GM18909 (cell line): ENCODE results near the gene HDAC7.

ENCODE experiments used
- ATAC-seq: cut with Tn5 transposase; IDR thresholded peaks from one replicate; pipeline ENCODE4 v1.9.1; 2021; ENCODE audit warnings: mild to moderate bottlenecking; ENCODE audit not compliant: unreplicated experiment, poor library complexity

Gene HDAC7

DNA sequence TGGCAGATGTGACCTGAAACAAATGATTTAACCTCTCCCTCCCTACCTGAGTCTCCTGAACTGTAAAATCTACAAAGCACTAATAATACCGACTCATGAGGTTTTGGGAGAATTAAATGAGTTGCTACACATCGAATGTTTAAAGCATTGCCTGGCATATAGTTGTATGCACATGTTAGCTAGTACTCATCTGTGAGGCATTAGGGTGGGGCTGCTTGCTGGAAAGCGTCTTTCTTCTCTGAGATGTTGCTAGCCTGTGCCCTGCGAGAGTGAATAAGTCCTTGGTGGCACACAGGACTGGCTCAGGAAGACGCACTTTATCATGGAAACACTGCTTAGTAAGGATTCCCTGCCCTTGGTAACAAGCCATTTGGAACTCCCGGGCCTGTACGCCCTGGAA, 67.2 kb downstream of the HDAC7 start:
- no peak for ATAC-seq

DNA sequence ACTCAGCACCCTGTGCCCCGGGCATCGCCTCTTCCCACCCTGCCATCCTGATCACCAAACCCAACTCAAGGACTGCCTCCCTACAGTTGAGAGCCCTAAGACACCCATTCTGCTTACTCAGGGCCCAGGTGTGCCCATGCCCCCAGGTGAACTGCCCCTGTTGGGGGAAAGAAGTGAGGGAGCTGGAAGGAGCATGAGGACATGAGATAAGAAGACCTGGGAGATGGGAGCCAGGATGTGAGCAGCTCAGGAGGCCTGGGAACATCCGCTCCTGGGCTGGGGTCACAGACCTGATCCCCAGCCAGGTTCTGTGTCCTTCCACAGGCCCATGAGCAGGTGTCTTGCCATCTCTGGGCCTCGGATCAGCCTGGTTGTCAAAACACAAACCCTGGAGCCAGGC, 67.6 kb downstream of the HDAC7 start:
- no peak for ATAC-seq

DNA sequence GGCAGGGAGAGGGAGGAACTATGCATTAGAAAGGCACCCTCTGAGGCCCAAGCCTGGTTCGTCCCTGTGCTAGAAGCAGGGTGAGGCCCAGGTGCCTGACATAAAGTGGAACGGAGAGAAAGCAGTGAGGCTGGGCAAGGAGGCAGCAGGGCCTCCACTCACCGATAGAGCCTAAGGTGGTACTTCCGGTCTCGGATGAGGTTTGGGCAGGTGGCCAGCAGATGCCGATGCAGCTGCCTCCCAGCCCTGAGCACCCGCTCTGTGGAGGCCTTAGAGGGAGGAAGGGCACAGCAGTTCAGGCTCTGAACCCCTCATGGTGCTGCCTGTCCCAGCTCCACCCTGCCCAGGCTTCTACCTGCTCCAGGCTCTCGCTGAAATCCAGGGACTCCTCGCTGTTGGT, 68.1 kb downstream of the HDAC7 start:
- no peak for ATAC-seq

DNA sequence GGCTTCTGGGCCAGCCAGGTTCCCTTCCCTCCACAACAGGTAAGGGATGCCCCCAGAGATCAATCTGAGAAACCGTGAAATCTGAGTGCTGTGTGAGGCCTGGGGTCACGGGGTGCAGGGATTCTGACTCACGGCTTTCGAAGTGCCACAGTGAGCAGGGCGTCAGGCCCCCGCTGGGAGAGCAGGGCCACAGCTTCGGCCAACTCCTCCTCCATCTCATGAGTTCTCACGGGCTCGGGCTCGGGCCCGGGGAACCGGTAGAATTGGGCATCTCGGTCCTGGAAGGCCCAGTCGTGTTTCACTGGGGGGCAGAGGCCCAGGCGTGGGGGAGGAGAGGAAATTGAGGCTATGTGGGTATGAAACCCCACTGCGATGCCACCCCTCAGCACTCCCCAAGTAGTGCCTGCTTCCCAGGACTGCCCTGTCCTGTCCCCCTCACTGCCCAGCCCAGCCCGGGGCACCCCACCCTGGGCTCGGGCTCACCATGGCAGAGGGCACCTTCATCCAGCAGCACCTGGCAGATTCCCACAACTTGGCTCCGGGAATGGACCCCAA, 68.7 kb downstream of the HDAC7 start:
- ATAC-seq: no peak

DNA sequence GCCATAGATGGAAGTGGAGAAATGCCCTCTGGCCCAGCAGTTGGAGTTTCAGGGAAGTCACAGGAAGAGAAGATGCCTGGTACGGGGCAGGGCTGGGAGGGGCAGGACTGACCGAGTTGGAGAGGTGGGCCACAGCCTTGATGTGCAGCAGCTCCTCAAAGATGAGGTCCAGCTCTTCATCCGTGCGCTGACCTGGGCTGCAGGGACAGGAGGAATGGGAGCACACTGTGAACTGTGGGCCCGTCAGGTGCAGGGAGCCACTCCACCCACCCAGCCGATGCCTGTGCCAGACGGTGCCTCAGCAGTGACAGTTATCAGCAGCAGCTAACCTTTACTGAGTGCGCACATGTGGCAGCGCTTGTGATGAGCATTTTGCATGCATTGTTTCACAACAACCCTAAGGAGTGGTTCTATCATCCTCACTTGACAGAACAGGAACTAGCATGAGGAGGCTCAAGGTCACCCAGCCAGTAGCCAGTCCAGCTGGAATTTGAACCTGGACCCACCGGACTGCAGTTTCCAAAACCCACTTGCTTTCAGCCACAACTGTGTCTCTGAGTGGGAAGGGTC, 69.4 kb downstream of the HDAC7 start:
- ATAC-seq: no peak

DNA sequence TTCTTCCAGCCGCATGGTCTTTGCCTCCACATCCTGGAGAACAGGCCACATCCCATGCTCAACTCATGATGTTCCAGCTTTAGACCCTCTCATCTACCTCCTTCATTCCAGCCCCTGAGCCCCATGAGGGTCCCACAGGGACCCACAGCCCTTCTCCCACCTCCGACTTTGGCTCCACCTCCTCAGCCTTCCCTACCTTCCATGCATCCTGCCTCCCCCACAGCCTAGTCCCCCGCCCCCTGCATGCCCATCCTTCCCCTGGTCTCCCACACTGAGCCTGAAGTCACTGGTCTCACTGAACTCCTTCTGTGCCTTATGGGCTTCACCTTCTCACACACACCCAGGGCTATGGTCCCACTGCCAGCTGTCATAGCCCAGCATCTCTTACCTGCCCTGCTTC, 70.8 kb downstream of the HDAC7 start:
- ATAC-seq: no peak

DNA sequence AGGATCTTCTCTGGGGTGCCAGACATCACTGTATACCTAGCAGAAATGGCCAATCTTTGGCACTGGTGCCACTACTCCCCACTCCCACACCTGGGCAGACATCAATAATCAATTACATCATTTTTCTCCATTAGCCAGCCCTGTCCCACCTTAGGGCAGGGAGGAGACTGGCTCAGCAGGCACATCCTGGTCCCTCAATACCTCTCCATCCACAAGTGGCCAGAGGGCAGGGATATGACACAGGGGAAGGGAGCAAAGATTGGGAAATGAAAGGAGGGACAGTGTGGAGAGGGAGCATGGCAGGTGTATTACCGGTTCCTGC, 71.2 kb downstream of the HDAC7 start:
- ATAC-seq: no peak

DNA sequence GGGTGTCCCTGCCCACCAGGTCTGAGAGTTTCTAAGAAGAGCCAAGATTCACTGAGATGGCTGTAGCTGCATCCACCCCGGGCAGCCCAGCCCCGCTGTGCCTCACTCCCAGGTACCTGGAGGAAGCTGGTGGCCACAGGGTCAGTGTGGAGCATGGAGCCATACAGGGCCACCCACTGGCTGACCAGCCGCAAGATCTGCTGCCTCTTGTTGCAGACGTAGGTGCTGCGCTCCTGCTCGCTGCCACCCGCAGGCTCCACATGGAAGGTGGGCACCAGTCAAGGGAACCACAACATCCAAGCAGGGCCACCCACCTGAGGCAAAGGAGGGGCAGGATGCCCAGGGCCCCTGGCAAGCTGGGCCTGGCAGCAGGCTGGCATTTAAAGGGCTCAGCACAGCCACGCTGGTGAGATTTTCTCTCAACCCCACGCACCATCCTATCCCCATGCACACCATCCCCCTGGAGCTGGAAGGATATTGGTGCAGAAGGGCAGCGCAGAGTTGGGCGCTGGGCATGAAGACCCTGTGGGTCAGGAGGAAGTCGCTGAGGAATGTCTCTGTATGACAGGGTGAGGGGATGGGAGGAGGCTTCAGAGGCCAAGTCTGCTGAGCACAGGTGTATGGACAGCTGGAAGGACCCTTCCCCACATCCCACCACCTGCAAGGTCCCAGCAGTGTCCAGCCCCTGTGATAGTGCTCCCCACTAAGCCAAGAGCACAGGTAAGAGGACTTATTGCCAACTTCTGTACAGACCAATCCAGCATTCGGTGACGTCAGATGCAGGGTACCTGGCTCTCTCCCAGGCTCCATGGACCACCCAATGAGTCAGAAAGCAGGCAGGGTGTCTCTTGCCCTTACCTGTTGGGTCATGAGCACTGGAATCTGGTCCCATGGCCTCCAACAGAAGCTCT, 71.9 kb downstream of the HDAC7 start:
- no peak for ATAC-seq

DNA sequence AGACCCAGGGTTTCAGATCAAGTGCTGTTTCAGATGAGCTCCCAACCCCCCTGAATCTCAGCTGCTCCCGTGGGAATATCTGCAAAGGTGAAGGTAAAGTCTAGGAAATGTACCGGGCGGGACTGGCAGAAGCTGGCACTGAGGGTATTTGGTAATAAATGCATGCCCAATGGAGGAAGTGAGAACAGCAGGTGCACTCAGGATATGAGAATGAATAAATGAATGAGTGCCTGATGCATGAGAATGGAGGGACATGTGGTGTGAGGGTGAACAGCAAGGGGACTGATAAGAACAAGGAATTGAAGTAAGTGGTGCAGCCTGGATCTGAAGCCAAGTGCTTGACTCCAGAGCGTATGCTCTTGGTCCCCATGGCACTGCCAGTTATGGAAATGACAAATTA, 72.6 kb downstream of the HDAC7 start:
- ATAC-seq: peak; percentile 52

DNA sequence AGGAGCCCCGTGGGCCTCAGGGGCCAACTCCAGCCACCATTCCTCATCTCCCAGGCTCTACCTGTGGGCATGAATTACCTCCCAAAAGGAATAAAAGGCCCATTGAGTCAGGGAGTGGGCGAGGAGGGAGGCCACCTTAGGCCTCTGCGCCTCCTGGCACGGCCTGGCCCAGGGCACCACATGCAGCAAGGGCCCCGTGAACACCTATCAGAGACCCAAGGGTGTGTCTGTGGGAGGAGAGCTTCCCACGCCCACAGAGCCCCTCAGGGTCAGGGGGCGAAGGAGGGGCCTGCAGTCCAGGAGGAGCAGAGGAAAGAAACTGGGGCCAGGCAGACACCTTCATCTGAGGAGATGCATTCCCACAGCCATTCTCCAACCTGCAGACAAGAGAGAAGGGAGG, 73.2 kb downstream of the HDAC7 start:
- ATAC-seq: no peak

DNA sequence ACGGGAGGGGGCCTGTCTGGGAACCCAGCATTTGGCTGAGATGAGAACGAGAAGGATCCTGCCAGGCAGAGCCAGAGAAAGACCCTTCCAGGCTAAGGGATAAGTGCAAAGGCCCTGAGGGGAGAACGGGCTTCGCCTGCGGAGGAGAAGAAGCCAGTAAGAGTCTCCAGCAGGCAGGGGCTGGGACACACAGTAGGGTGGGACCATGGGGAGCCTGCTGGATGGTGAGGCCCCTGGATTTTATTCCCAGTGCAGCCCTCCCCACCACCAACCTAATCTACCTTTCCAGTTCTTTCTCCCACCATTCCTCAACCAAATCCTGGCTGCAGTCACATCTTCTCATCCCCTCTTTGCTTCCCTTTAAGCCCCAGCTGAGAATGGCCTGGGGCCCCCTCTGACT, 73.6 kb downstream of the HDAC7 start:
- no peak for ATAC-seq

DNA sequence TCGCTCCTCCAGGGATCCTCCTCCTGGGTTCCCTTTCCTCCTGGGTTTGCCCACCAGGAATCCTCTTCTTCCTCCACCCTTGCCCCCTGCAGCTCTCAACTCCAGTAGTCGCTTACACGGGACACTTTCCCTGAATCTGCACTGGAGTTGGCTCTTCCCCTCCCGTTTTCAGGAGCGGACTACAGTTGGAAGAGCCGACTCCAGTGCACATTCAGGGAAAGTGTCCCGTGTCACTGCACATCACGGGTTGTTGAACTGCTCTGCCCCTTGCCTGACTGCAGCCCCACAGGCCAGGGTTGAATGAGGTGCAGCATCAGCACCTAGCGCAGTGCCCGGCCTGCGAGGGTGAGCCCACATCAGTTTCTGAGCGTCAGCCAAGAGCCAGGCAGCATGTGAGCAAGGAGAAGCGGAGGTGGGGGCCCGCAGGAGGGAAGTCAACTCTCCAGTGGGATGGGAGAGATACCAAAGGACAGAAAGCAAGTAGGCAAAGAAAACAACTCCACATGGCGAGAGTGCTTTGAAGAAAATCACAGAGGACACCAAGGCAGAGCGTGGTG, 74.1 kb downstream of the HDAC7 start:
- ATAC-seq: no peak

DNA sequence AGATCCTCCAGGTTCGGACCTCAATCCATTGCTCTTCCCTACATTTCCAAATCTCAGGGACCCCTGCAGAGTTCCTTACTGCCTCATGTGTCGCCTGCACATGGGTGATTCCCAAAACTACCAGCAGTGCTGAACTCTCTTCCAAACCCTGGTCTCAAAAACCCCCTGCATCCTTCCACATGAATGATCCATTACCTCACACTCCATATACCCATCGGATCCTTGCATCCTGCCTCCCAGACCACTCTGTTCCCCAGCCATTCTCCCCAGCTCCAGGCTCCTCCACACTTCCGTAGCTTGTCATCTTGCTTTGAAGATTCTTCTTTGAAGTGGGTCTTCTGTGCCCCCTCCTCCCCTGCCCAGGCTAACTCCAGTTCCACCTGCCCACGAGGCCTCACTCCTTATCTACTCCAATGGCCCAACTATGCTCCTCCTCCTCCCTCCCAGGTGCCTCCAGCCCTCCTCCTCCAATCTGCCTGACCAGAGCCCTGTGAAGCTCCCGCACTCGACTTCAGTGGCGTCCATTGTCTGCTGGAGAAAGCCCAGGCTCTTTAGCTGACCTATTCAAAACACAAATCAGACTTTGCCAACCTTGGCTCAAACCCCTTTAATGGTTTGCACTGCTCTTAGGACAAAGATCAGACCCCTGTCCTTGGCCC, 74.8 kb downstream of the HDAC7 start:
- ATAC-seq: no peak

DNA sequence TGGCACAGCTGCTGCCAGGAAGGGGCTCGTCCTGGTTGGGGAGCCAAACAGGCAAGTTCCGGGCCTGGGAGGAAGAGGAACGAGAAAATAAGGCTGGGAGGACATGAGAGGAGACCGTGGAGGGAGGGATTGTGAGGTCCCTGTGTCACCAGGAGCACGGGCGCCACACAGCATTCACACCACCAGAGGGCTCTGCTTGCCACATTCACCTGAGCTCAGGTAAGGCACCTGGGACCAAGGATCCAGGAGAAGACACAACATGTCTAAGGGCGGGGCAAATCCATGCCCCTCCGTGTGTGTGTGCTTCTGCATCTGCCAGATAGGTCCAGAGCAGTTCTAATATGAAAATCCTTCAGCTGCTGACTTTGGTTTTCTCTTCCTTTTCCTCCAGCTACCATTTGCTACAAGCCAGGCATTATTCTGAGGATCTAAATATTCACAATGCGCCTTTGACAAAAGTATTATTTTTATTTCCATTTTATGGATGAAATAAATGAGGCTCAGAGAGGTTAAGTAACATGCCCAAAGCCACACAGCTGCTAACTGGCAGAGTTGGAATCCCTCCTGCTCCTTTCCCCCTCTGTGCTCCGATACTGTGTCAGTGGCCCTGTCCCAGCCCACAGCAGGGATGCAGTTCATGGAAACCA, 75.6 kb downstream of the HDAC7 start:
- no peak for ATAC-seq

DNA sequence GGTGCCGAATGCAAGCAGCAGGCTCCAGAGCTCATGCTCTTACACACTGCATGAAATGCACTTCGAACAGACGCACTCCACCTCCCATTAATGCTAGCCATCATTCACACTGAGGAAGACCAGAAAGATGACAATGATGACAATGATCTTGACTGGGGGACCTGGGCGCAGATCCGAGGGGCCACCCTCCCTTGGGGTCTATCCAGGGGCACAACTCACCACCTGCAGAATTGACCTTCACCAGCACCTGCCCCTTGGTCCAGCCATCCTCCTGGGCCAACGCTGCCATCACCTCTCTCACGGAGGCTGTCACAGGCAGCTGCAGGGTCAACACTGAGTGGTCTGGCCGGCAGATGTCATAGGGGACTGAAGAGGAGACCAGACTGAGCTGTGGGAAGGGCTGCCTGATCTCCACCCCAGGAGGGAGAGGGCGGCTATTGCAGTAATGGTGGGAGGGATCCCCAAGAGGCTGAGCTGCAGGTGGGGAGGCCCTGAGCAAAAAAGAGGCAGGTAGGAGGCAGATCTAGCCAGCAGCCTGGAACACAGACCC, 76.3 kb downstream of the HDAC7 start:
- no peak for ATAC-seq

DNA sequence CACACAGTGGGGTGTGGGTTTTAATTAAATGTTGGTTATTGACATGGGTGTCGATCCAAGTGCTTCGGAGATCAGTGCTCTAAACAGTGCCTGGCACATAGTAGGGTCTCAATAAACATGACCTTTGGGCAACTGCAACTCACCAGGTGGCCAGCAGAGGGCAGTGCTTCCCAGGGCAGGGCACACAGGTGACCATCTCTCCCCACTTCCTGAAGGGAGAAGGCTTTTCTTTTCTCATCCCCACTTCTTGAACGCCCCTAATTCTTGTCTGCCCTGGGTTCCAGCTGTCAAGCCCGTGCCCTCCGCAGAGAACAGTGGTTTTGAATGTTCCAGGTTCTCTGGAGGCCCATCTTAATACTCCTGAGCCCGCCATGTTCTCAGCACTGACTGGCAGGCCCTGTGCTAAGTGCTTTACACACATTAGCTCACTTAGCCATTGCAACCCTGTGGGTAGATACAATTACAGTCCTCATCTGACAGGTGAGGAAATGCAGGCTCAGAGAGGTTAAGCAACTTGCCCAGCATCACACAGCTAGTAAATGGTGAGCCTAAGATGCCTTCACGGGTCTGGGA, 77.4 kb downstream of the HDAC7 start:
- no peak for ATAC-seq

DNA sequence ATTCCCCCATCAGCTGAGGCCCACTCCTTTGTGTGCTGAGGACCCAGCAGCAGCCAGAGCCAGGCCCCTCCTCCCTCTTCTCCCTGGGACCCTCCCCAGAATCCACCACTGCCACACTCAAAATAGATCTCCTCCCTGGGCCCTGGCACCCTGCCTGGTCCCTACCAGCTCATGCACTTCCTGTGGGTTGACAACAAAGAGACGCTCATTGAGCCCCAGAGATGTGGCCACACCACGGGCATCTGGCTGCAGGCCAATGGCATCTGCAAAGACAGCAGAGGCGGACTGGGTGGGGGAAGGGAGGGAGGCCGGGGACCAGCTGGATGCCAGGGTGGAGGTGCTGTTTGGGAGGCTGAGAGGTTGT, 78.4 kb downstream of the HDAC7 start:
- peak; percentile 45 for ATAC-seq

DNA sequence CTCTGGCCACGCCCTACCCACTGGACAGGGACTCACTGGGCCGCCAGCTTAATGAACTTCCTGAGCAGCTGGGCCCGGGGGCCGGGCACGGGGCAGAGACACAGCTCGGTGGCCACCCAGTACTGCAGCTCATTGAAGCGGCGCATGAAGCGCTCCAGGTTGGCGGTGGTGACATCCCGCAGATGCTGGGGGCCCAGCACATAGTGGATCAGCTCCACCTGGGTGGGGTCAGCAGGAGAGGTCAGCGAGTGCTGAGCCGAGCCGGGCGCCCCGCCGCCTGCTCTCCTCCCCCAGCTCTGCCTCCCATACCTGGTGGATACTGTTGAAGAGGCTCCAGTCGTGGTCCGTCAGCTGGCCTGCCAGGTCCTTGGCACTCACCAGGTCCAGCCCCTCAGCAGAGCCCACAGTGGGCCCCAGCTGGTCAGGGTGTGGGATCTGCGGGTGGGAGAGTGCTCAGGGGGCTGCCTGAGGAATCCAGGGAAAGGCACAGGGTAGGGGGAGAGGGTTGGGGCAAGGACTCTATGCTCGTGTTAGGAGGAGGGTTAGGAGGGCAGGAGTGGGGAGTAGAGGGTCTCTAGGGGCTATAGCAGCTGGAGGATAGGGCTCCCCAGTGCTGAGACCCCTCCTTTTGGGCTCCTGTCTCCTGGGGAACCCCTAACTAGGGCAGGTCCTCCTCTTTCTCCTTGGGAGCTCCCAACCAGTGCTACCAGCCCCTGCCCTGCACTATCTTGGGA, 78.9 kb downstream of the HDAC7 start:
- ATAC-seq: peak; percentile 61

DNA sequence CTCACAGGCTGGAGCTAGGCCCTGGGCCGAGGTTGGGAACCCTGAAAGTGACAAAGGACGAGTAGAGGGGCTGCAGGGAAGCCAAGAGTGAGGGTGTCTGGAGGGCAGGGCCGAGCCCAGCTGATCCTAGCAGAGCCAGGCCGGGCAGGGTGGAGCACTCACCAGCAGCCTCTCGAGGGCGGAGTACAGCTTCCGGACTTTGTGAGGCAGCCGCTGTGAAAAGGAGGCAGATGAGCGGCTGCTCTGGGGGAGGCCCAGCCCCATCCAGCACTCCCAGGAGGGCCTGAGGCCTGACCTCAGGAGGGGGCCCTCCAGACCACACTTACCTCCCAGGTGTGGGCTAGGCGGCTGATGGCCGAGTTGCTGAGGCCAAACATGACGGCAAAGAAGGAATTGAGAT, 79.7 kb downstream of the HDAC7 start:
- ATAC-seq: peak; percentile 67
